Activated CD4-positive, alpha-beta T cell treated with anti-CD3 and anti-CD28 coated beads, Interleukin-2, amount 50 U/mL, for 1 hour (primary cell): ENCODE results near the gene HPSE2.
"Not testable (repeated sequence)": the region's sequence is repeated elsewhere in the genome, so short reads cannot be mapped to it uniquely, and the experiment has no call there.

Experiments
- DNase-seq: peaks from one replicate; pipeline ENCODE4 v3.0.0-alpha.2; 2020

HPSE2 gene

DNA sequence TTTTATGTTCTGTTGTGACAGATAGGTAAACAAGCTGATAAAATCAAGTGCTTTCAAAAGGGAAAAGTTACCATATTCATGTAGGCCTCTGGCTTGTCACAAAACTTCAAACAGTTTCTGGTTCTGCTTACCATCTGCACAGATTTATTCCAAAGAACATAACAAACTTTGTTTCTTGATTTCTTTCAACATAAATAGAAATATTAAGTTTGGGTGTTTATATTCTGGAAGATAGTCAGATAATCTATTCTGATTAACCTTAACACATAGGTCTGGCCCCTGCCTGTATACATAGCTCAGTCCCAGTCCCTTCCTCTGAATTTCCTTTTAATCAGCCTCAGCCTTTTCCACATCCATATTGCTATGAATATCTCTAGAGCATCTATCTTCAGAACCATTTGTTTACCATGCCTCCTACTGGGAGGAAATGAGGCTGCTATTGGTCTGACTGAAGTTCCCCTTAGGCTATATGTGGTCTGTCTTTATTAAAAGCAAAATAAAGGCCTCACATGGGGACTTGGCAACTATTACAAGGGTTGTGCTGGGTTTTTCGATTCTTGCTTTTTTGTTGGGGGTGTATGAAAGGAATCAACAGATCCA is 319.0 kb downstream of the HPSE2 start:
- DNase-seq, result no peak

- no peak for DNase-seq
These were observed 319.7 kb downstream of the HPSE2 start for GRCh38 chr10:98915911-98916310.

GRCh38 chr10:98910546-98910945 is 325.1 kb downstream of the HPSE2 start:
- DNase-seq, result no peak

DNA sequence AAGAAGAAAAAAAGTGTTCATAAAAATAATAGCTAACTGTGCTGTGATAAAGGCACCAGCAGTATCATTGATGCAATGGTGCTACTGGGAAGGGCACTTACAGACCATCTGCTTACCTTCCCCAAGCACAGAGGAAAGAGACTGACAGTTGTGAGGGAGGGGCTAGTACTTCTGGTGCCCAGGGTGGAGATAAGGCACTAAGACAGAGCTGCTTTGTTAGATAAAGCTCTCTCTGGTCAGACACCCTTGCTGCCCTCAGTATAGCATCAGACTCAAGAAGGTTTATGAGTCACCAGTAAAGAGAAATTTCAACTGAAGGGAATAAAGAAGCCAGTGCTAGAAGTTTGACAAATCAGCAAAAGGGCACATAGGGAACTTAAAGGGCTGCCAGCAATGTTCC is 325.6 kb downstream of the HPSE2 start:
- DNase-seq, result no peak

GRCh38 chr10:98908868-98909267 is 326.8 kb downstream of the HPSE2 start:
- no peak for DNase-seq

GRCh38 chr10:98908247-98908646 is 327.4 kb downstream of the HPSE2 start:
- not testable (repeated sequence) for DNase-seq

GRCh38 chr10:98901441-98902110 is 334.1 kb downstream of the HPSE2 start:
- DNase-seq, result no peak

DNA sequence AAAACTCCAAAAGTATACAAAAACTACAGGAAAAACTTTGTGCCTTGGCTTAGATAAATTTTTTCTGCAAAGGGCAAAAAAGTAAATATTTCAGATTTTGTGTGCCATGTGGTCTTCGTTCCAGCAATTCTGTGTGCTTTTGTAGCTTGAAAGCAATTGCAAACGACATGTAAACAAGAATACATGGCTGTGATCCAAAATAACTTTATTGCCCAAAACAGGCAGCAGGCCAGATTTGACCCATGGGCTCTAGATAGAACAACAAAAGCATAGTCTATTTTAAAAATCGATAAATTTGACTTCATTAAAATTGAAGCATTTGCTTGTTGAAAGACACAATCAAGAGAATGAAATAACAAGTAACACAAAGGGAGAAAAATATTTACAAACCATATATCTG is 336.6 kb downstream of the HPSE2 start:
- DNase-seq, result no peak

GRCh38 chr10:98892523-98892922 is 343.1 kb downstream of the HPSE2 start:
- no peak for DNase-seq

GRCh38 chr10:98886686-98887085 is 349.0 kb downstream of the HPSE2 start:
- DNase-seq, result no peak

- DNase-seq, result no peak
These were observed 350.3 kb downstream of the HPSE2 start for GRCh38 chr10:98885378-98885777.

DNA sequence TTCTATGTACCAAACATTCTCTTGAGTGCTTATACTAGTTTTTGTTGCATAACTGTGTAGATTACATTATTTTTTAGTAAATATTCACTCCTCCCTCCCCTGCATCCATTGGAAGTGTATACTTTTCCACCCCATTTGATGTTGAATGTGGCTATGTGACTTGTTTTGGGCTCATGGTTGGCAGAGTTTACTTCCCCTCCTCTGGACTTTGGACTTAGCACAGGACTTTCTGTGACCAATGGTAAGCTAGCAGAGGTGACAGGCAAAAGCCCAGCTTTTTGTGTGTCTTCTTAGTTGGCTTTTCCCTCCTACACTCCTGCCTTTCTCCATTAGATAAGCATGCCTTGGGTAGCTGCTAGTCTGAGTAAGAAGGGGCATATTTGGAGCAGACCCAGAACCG is 353.9 kb downstream of the HPSE2 start:
- DNase-seq, result no peak

DNA sequence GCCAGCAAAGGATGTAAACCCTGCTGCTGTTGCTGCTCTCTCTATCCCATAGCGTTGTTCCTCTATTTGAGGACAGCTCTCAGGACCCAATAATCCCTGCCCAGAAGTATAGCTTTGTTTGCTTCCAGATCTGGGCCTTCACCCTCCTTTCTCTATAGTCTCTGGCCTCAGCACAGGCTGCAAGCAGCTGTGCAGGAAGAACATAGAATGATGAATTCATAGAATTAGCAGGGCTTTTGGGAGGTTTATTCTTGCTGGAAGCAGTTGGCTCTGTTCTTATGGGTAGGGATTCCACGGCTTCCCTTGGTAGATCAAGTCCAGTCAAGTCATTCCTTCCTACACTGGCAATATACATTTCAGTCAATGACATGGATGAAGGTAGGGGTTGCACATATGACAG is 354.7 kb downstream of the HPSE2 start:
- DNase-seq, result no peak

DNA sequence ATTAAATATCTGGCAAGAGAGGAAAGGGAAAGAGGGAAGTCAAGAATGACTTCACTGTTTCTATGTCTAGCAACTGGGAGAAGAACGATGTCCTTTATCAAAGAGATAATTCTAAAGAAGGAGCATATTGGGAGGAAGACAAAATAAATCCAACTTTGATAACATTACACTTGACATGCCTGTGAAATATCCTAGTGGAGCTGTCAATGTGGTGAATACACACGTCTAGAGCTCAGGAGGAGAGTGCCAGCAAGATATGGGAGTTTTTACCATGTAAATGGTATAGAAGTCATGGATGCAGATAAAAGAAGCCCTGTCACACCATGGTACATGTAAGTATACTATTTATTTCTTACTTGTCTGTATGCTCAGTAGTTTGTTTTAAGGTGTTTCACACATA is 356.7 kb downstream of the HPSE2 start:
- DNase-seq, result no peak

DNA sequence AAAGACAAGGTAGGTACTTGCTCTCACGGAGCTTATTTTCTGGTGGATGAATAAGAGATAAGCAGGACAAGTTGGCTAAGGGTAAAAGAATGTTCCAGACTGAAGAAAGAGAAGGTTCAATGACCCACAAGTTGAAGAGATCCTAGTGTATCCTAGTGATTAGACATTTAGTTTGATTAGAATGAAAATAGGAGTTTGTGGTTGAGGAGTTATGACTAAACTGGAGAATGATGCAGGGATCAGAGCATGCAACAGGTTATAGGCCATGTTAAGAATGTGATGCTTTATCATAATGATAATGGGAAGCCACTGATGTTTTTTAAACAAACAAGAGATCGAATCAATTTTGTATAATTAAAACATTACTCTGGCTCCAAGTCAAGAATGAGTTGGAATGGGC is 357.2 kb downstream of the HPSE2 start:
- DNase-seq, result no peak

GRCh38 chr10:98861962-98862361 is 373.7 kb downstream of the HPSE2 start:
- no peak for DNase-seq

DNA sequence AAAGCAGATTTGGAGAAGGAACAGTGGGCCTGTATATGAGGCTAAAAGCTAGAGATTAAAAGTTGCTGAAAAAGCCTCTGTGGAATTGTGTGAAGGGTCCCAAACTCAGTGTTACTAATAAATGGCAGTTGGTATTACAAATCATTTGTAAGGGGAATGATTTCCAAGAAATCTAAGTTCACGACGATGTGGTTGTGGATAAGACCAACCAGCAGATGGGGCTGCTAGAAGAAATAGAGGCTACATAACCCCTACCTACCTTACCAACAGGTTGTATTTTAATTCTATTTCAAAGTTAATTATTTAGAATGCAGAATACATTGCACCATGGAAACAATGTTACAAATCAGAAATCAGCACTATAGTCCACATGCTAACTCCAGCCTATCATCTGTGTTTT is 377.1 kb downstream of the HPSE2 start:
- DNase-seq, result no peak

- no peak for DNase-seq
These were observed 380.1 kb downstream of the HPSE2 start for GRCh38 chr10:98855403-98856189.

DNA sequence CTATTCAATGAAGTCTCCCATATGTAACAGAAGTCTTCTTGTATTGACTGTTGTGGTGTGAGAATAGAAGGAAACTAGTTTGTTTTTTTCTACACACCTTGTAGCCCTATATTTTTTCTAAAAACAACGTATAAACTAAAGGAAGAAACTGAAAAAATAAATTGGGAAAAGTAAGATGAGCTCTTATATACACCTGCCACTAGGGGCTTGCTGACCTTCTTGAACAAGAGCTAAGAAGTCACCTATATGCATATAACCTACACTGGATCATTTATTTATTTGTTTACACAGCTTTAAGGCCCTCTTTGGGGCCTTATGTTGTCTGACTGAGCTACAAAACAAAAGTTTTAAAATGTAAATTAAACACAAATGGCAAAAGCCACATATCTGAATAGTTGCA is 383.0 kb downstream of the HPSE2 start:
- no peak for DNase-seq

DNA sequence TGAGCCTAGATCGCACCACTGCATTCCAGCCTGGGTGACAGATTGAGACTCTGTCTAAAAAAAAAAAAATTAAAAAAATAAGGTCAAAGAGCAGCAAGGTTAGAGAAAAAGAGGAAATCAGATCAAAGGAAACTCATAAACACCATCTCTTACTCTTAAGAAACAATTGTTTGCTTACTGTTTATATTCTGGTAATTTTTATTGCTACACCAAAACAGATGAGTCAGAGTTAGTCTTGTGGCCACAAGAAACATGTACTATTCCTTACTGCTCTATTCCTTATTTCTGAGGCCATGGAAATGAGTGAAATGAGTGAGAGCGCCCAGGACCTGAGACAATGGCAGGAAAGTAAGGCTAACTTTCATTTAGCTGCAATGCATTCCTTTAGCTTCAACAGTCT is 387.3 kb downstream of the HPSE2 start:
- no peak for DNase-seq

GRCh38 chr10:98846787-98847186 is 388.9 kb downstream of the HPSE2 start:
- DNase-seq, result no peak

GRCh38 chr10:98833542-98833941 is 402.1 kb downstream of the HPSE2 start:
- no peak for DNase-seq

- DNase-seq, result no peak
These were observed 402.9 kb downstream of the HPSE2 start for GRCh38 chr10:98832738-98833137.

DNA sequence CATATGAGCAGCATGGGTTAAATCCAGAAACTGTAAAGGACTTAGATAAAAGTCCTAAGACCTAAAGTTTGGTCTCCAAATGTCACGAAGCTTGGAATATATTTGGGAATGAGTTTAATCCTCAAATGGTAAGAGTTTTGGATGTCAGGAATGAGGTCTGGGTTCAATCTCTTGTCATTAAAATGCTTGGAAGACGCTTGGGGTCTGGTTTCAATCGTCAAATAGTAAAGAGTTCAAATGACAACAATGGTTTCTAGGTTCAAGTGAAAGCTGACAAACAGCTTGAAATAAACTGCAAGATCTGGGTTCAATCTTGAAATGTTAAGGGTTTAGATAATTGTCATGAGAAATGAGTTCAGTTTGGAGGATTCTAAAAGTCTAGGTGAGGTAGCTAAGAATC is 403.5 kb downstream of the HPSE2 start:
- DNase-seq, result no peak
